Measurements from ENCODE around the gene ADGRV1.

Gene ADGRV1

DNA sequence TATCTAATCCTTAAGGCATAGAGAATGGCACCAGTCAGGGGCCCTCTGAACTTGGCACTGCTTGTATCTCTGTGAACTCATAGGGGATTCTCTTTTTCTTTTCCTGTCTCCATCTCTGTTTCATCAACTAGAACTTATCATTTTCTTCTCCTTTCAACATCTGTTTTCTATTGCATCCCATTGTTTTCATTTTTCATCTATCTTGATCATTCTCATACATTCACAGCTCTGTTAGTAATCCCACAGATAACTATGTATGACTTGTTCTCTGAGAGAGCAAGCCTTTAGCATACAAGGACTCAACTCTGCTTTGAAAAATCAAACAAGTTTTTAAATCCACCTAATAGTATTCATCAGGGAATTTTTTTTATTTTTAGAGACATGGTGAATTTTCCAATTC lies 560.2 kb downstream of the ADGRV1 start:
- Histone ChIP-seq H3K36me3 (ENCODE audit: insufficient read depth, low read length) (no peaks in the 10 kb centered on the region), H3K4me3 (ENCODE audit: low read depth in 1 of 2, low read length in 2 of 2) (no peak overlapping the region), H3K27ac (ENCODE audit: low read depth, low read length) (no peak overlapping the region), H3K9ac (ENCODE audit: low read length) (no peak overlapping the region), H3K4me1 (ENCODE audit: insufficient read depth, low read length) (peaks cover 51% of the 10 kb centered on the region), H3K27me3 (ENCODE audit: control insufficient read depth in 1 of 2, insufficient read depth in 2 of 2, low read length in 2 of 2) (no peaks in the 10 kb centered on the region), H3K9me3 (ENCODE audit: low read length) (no peaks in the 10 kb centered on the region)

DNA sequence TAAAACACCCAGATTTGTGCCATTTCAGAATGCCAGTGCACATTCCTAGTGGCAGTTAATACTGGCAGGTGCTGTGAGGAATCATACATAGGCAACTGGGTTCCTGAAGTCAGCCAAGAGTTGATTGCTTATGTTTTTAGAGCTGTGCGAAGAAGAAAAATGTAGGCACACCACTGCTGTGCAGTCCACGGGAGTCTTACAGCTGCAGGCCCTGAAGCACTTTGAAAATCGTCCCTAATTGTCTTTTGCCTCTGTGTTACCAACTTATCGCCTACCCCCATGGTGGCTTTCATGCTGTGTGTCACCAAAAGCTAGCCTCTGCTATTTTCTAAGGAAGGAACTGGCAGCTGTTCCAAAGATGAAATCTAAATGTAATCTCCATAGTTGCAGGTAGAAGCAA lies 560.6 kb downstream of the ADGRV1 start:
- Histone ChIP-seq H3K27me3 (ENCODE audit: control insufficient read depth in 1 of 2, insufficient read depth in 2 of 2, low read length in 2 of 2) (no peaks in the 10 kb centered on the region), H3K4me1 (ENCODE audit: insufficient read depth, low read length) (peaks cover 52% of the 10 kb centered on the region)

DNA sequence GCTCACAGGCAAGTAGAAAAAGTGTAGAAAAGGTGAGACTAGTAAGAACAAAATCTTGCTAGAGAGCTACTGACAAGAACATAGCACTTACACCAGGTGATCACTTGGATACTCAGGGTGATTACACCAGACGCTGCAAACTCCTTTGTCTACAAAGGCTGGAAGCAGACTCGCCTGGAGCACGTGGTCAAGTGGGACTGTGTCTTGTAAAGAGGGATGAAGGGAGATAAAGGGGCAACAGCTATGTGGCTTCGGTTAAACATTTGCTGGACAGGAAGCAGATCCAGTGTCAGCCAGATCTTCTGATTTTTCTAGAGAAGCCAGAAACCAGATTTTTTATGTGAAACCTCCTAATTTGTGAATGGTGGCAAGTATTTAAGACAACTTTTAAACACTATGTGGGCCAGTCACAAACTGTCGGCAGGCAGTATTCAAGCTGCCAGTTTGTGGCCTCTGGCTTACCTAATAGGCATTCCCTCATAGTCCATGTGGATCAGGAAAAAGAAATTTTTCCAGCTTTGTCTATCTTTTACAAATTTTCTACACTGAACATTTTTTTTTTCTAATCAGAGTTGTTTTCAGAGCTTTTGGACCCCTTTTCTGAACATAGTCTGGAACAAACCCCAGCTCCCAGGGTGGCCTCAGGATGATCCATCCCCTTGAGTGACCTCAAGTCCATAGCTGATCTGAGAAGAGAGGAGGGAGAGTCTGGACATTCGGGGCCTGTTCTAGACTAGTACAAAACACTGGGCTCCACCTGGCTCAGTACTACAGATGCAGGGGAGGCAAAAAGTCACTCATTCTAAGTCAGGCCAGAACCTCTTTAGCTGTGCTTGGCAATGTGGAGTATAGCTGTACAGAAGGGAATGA lies 561.6 kb downstream of the ADGRV1 start:
- no peak overlapping the region for H3K9ac ChIP-seq (ENCODE audit: low read length)
- peaks cover 46% of the 10 kb centered on the region for H3K4me1 ChIP-seq (ENCODE audit: insufficient read depth, low read length)
- H3K27me3 ChIP-seq (ENCODE audit: control insufficient read depth in 1 of 2, insufficient read depth in 2 of 2, low read length in 2 of 2), result no peaks in the 10 kb centered on the region
- no peaks in the 10 kb centered on the region for H3K36me3 ChIP-seq (ENCODE audit: insufficient read depth, low read length)
- H3K4me3 ChIP-seq (ENCODE audit: low read depth in 1 of 2, low read length in 2 of 2), result no peak overlapping the region
- peak overlapping the region; percentile 60 for H3K27ac ChIP-seq (ENCODE audit: low read depth, low read length)
- no peaks in the 10 kb centered on the region for H3K9me3 ChIP-seq (ENCODE audit: low read length)

More for the DNA sequence above, 560.6 kb downstream of the ADGRV1 start:
- H3K4me3 ChIP-seq (ENCODE audit: low read depth in 1 of 2, low read length in 2 of 2), result no peak overlapping the region
- H3K9me3 ChIP-seq (ENCODE audit: low read length), result no peaks in the 10 kb centered on the region
- no peaks in the 10 kb centered on the region for H3K36me3 ChIP-seq (ENCODE audit: insufficient read depth, low read length)
- no peak overlapping the region for H3K9ac ChIP-seq (ENCODE audit: low read length)
- peak overlapping the region; percentile 46 for H3K27ac ChIP-seq (ENCODE audit: low read depth, low read length)

DNA sequence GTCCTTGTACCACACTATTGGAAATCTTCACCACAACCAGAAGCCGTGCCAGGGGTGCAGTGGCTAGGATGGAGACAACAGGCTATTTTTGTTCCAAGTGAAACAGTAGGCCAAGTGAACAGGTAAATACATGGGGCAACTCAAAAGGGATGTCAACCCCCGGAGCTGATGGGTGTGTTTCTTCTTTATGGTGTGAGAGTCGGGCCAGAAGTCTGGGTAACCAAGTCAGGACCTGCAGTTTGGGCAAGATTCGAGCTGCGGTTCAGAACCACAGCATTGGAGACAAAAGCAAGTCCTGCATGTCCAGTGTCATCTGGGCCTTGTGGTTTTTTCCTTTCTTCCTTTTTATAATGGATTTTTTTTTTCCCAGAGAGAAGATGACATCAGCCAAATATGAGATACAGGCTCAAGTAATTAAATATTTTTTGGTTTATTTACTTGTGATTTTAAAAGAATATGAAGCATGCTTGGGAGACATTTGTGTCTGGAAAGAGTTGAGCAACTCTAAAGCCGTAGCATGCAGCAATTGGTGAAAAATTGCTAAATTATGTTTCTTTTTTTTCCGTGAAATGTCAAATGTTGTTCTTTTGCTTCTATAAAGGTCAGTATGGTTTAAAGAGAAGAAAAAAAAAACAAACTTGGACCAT lies 562.9 kb downstream of the ADGRV1 start:
- no peaks in the 10 kb centered on the region for H3K9me3 ChIP-seq (ENCODE audit: low read length)
- H3K4me3 ChIP-seq (ENCODE audit: low read depth in 1 of 2, low read length in 2 of 2), result no peak overlapping the region
- H3K36me3 ChIP-seq (ENCODE audit: insufficient read depth, low read length), result no peaks in the 10 kb centered on the region
- no peaks in the 10 kb centered on the region for H3K27me3 ChIP-seq (ENCODE audit: control insufficient read depth in 1 of 2, insufficient read depth in 2 of 2, low read length in 2 of 2)
- no peak overlapping the region for H3K9ac ChIP-seq (ENCODE audit: low read length)
- H3K4me1 ChIP-seq (ENCODE audit: insufficient read depth, low read length), result peaks cover 58% of the 10 kb centered on the region
- H3K27ac ChIP-seq (ENCODE audit: low read depth, low read length), result no peak overlapping the region

DNA sequence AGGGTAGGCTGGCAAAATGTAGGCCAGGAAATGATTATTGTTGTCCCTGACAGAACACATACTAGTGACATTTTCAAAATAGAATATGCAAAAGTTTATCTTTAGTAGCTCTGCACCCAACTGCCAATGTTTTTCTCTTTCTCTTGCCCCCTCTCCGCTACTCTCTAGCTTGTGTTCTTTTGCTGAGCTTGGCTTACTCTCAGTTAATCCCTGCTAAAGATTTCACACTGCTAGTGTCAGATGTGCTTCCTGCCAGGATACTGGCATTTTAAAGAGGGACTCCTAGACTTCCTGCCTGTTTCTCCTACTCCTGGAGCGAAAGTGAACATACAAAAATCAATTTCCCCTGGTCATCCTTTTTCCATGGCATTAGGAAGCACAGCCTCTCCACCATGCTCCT lies 564.1 kb downstream of the ADGRV1 start:
- Histone ChIP-seq H3K9me3 (ENCODE audit: low read length) (no peaks in the 10 kb centered on the region), H3K27me3 (ENCODE audit: control insufficient read depth in 1 of 2, insufficient read depth in 2 of 2, low read length in 2 of 2) (no peaks in the 10 kb centered on the region), H3K4me3 (ENCODE audit: low read depth in 1 of 2, low read length in 2 of 2) (no peak overlapping the region), H3K27ac (ENCODE audit: low read depth, low read length) (peak overlapping the region; percentile 16), H3K9ac (ENCODE audit: low read length) (no peak overlapping the region), H3K4me1 (ENCODE audit: insufficient read depth, low read length) (peaks cover 70% of the 10 kb centered on the region), H3K36me3 (ENCODE audit: insufficient read depth, low read length) (no peaks in the 10 kb centered on the region)

DNA sequence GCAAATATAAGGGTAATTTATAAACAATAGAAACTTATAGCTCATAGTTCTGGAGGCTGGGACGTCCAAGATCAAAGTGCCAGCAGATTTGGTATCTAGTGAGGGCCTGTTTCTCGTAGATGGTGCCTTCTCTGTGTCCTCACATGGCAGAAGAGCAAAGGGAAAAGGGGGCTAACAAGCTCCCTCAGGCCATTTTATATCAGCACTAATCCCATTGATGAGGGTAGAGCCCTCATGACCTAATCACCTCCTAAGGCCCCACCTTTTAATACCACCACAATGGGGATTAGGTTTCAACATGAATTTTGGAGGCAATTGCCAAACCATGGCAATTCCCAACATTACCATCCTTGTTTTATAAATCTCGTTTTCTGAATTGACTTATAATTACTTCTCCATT lies 564.7 kb downstream of the ADGRV1 start:
- Histone ChIP-seq H3K27me3 (ENCODE audit: control insufficient read depth in 1 of 2, insufficient read depth in 2 of 2, low read length in 2 of 2) (no peaks in the 10 kb centered on the region), H3K9me3 (ENCODE audit: low read length) (no peaks in the 10 kb centered on the region), H3K36me3 (ENCODE audit: insufficient read depth, low read length) (no peaks in the 10 kb centered on the region), H3K4me3 (ENCODE audit: low read depth in 1 of 2, low read length in 2 of 2) (no peak overlapping the region), H3K9ac (ENCODE audit: low read length) (no peak overlapping the region), H3K4me1 (ENCODE audit: insufficient read depth, low read length) (peaks cover 76% of the 10 kb centered on the region), H3K27ac (ENCODE audit: low read depth, low read length) (peak overlapping the region; percentile 16)

DNA sequence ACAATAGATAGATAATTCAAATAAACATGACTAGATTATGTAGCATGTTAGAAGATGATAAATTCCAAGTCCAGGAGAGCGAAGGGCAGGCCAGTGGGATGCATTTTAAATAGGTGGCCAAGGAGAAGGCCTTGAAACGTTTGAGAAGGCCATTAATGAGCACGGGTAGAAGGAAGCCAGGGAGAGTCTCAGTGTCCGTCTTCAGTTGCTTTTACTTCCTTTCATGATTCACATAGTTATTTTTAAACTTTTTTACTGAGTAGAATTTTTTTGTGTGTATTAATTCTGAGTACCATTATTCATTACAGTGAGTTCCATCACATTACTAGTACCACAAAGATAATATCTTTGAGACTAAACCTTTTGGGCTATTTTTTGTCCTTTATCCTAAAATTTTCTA lies 565.3 kb downstream of the ADGRV1 start:
- H3K27me3 ChIP-seq (ENCODE audit: control insufficient read depth in 1 of 2, insufficient read depth in 2 of 2, low read length in 2 of 2), result no peaks in the 10 kb centered on the region
- H3K4me3 ChIP-seq (ENCODE audit: low read depth in 1 of 2, low read length in 2 of 2), result no peak overlapping the region
- H3K36me3 ChIP-seq (ENCODE audit: insufficient read depth, low read length), result no peaks in the 10 kb centered on the region
- H3K9ac ChIP-seq (ENCODE audit: low read length), result no peak overlapping the region
- no peak overlapping the region for H3K27ac ChIP-seq (ENCODE audit: low read depth, low read length)
- no peaks in the 10 kb centered on the region for H3K9me3 ChIP-seq (ENCODE audit: low read length)
- peaks cover 77% of the 10 kb centered on the region for H3K4me1 ChIP-seq (ENCODE audit: insufficient read depth, low read length)

DNA sequence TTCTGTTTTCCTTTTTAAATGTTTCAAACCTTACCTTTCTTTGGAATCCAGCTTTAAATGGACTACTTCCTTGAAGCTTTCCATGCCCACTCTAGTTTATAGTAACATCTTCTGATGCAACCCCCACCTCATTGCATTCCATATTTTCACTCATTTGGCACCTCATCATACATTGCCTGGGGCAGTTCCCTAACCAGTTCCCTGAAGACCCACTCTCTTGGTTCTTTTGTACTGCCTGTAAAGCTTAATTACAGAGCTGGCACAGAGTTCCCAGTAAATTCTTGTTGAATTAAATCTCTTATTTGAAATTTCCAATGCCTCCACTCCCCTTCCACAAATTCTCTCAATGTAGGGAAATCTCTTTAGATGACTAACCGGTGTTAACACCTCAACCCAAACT lies 567.3 kb downstream of the ADGRV1 start:
- peak overlapping the region; percentile 81 for H3K27ac ChIP-seq (ENCODE audit: low read depth, low read length)
- peaks cover 70% of the 10 kb centered on the region for H3K4me1 ChIP-seq (ENCODE audit: insufficient read depth, low read length)
- no peak overlapping the region for H3K4me3 ChIP-seq (ENCODE audit: low read depth in 1 of 2, low read length in 2 of 2)
- no peak overlapping the region for H3K9ac ChIP-seq (ENCODE audit: low read length)
- no peaks in the 10 kb centered on the region for H3K9me3 ChIP-seq (ENCODE audit: low read length)
- H3K27me3 ChIP-seq (ENCODE audit: control insufficient read depth in 1 of 2, insufficient read depth in 2 of 2, low read length in 2 of 2), result no peaks in the 10 kb centered on the region
- no peaks in the 10 kb centered on the region for H3K36me3 ChIP-seq (ENCODE audit: insufficient read depth, low read length)

DNA sequence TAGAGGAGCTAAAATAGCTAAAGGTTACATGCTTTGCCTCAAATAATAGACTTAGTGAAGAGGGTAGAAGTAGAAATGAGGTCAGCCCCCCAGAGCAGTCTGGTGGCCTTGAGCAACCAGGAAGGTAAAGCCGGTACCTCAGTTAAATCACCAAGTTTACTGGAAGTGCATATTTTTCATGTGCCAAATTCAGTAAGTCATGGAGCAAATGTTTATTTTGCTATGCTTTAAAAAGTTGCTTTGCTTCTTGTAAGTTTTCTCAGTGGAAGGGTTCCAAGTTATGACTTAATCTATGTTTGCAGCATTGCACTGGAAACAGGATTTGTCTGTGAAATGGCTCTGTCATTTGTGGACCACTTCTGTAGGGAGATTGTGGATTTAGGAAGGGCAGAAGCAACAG lies 567.9 kb downstream of the ADGRV1 start:
- H3K9ac ChIP-seq (ENCODE audit: low read length), result no peak overlapping the region
- no peak overlapping the region for H3K4me3 ChIP-seq (ENCODE audit: low read depth in 1 of 2, low read length in 2 of 2)
- H3K36me3 ChIP-seq (ENCODE audit: insufficient read depth, low read length), result no peaks in the 10 kb centered on the region
- no peaks in the 10 kb centered on the region for H3K27me3 ChIP-seq (ENCODE audit: control insufficient read depth in 1 of 2, insufficient read depth in 2 of 2, low read length in 2 of 2)
- peak overlapping the region; percentile 81 for H3K27ac ChIP-seq (ENCODE audit: low read depth, low read length)
- no peaks in the 10 kb centered on the region for H3K9me3 ChIP-seq (ENCODE audit: low read length)
- H3K4me1 ChIP-seq (ENCODE audit: insufficient read depth, low read length), result peaks cover 70% of the 10 kb centered on the region

DNA sequence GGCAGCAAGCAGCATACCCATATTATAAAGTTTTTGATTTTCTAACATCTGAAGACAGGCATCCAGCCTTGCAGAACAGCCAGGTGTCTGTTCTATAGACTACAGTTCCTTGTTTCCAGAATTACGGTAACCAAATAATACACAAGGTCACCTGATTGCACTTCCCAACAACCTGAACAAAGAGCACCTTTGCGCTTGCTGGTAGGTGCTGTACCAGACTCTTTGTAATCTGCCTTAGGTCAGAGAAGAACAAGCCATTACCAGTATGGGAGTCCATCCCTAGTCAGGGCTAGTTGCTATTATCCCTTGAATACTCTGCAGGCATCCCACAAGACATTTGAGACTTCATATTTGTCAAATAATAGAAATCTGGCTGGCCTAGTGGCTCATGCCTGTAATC lies 568.3 kb downstream of the ADGRV1 start:
- H3K9ac ChIP-seq (ENCODE audit: low read length), result no peak overlapping the region
- peak overlapping the region; percentile 81 for H3K27ac ChIP-seq (ENCODE audit: low read depth, low read length)
- peak overlapping the region in 1 of 2 donors; percentile 30 for H3K4me3 ChIP-seq (ENCODE audit: low read depth in 1 of 2, low read length in 2 of 2)
- H3K27me3 ChIP-seq (ENCODE audit: control insufficient read depth in 1 of 2, insufficient read depth in 2 of 2, low read length in 2 of 2), result no peaks in the 10 kb centered on the region
- no peaks in the 10 kb centered on the region for H3K36me3 ChIP-seq (ENCODE audit: insufficient read depth, low read length)
- H3K9me3 ChIP-seq (ENCODE audit: low read length), result no peaks in the 10 kb centered on the region
- H3K4me1 ChIP-seq (ENCODE audit: insufficient read depth, low read length), result peaks cover 70% of the 10 kb centered on the region

DNA sequence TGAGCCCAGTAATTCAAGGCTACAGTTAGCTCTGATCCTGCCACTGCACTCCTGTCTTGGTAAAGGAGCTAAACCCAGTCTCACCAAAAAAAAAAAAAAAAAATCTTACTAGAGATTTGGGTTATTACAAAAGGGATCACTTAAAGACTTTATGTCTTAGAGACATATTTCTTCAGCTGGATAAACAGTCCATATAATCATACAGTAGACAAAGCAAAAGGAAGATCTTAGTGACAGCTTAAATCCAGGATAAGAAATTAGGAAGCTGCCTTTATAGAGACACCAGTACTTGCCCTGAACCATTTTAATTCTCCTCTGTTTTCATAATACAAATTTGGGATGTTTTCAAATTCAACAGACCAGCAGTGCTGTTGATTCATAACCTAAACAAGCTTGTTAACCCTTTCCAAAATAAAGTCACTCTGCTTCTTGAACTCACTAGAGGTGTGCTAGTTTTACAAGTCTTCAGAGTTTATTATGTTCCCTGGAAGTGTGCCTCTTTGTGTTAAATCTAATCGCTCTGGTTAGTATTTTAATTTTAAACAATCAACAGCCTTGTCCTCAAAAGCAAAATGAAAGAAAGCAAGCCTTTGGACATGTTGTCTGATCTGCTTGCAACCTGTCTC lies 569.0 kb downstream of the ADGRV1 start:
- Histone ChIP-seq H3K27me3 (ENCODE audit: control insufficient read depth in 1 of 2, insufficient read depth in 2 of 2, low read length in 2 of 2) (no peaks in the 10 kb centered on the region), H3K36me3 (ENCODE audit: insufficient read depth, low read length) (no peaks in the 10 kb centered on the region), H3K4me3 (ENCODE audit: low read depth in 1 of 2, low read length in 2 of 2) (peak overlapping the region in 1 of 2 donors; percentile 30), H3K27ac (ENCODE audit: low read depth, low read length) (peak overlapping the region; percentile 81), H3K9ac (ENCODE audit: low read length) (no peak overlapping the region), H3K9me3 (ENCODE audit: low read length) (no peaks in the 10 kb centered on the region), H3K4me1 (ENCODE audit: insufficient read depth, low read length) (peaks cover 64% of the 10 kb centered on the region)

All from muscle layer of colon (tissue), 2 donors.